Measurements from ENCODE around the gene COBL. TPM values are rescaled to one million over a fixed set of nuclear protein-coding genes. Genes with fewer than 3 reads are reported as not detected.

COBL gene
- total RNA-seq, 2 donors from 2014 or later: not detected

- ATAC-seq: no peak
- peaks cover 7 to 9% of the 10 kb centered on the region in 2 donors for H3K27me3 Mint-ChIP-seq
- no peak for DNase-seq (ENCODE audit: low spot score)
- H3K4me1 Mint-ChIP-seq (ENCODE audit: low read depth in 2 of 2): no peaks in the 10 kb centered on the region
- H3K27ac Mint-ChIP-seq: no peak overlapping the region
- H3K9me3 Mint-ChIP-seq: no peaks in the 10 kb centered on the region
- H3K36me3 Mint-ChIP-seq: no peaks in the 10 kb centered on the region
- no peak overlapping the region for H3K4me3 Mint-ChIP-seq
These were observed 280.9 kb downstream of the COBL start for GRCh38 chr7:51035716-51036115.

- ATAC-seq: no peak
- Mint-ChIP-seq H3K4me1 (ENCODE audit: low read depth in 2 of 2) (no peaks in the 10 kb centered on the region), H3K36me3 (no peaks in the 10 kb centered on the region), H3K4me3 (no peak overlapping the region), H3K27me3 (peaks cover 7 to 9% of the 10 kb centered on the region in 2 donors), H3K9me3 (no peaks in the 10 kb centered on the region), H3K27ac (no peak overlapping the region)
- no peak for DNase-seq (ENCODE audit: low spot score)
These were observed 281.9 kb downstream of the COBL start for GRCh38 chr7:51034521-51035264.

- DNase-seq (ENCODE audit: low spot score) (peak; percentile 53), ATAC-seq (peak in 1 of 2 donors; percentile 11)
- no peak overlapping the region for H3K4me3 Mint-ChIP-seq
- no peaks in the 10 kb centered on the region for H3K4me1 Mint-ChIP-seq (ENCODE audit: low read depth in 2 of 2)
- no peaks in the 10 kb centered on the region for H3K36me3 Mint-ChIP-seq
- no peaks in the 10 kb centered on the region for H3K9me3 Mint-ChIP-seq
- H3K27me3 Mint-ChIP-seq: peaks cover 7 to 9% of the 10 kb centered on the region in 2 donors
- H3K27ac Mint-ChIP-seq: no peak overlapping the region
These were observed 282.7 kb downstream of the COBL start for GRCh38 chr7:51033727-51034520.

- Mint-ChIP-seq H3K27me3 (peaks cover 5 to 6% of the 10 kb centered on the region in 2 donors), H3K27ac (no peak overlapping the region), H3K9me3 (no peaks in the 10 kb centered on the region), H3K4me1 (ENCODE audit: low read depth in 2 of 2) (no peaks in the 10 kb centered on the region), H3K4me3 (no peak overlapping the region), H3K36me3 (no peaks in the 10 kb centered on the region)
- DNase-seq (ENCODE audit: low spot score): no peak
- ATAC-seq: no peak
These were observed 284.7 kb downstream of the COBL start for GRCh38 chr7:51031791-51032515.

- Mint-ChIP-seq H3K27ac (no peak overlapping the region), H3K4me3 (no peak overlapping the region), H3K4me1 (ENCODE audit: low read depth in 2 of 2) (no peaks in the 10 kb centered on the region), H3K9me3 (no peaks in the 10 kb centered on the region), H3K36me3 (no peaks in the 10 kb centered on the region), H3K27me3 (peaks cover 0 to 2% of the 10 kb centered on the region in 2 donors)
- peak; percentile 59 for DNase-seq (ENCODE audit: low spot score)
- peak in 1 of 2 donors; percentile 5 for ATAC-seq
These were observed 285.4 kb downstream of the COBL start for GRCh38 chr7:51031216-51031615.

- peaks cover 0 to 2% of the 10 kb centered on the region in 2 donors for H3K27me3 Mint-ChIP-seq
- H3K4me3 Mint-ChIP-seq: no peak overlapping the region
- H3K36me3 Mint-ChIP-seq: no peaks in the 10 kb centered on the region
- DNase-seq (ENCODE audit: low spot score): peak; percentile 25
- H3K9me3 Mint-ChIP-seq: no peaks in the 10 kb centered on the region
- H3K27ac Mint-ChIP-seq: no peak overlapping the region
- no peak for ATAC-seq
- no peaks in the 10 kb centered on the region for H3K4me1 Mint-ChIP-seq (ENCODE audit: low read depth in 2 of 2)
These were observed 286.9 kb downstream of the COBL start for GRCh38 chr7:51029701-51030191.

- Mint-ChIP-seq H3K27me3 (peaks cover 0 to 2% of the 10 kb centered on the region in 2 donors), H3K9me3 (no peaks in the 10 kb centered on the region), H3K4me3 (no peak overlapping the region), H3K27ac (no peak overlapping the region), H3K36me3 (no peaks in the 10 kb centered on the region), H3K4me1 (ENCODE audit: low read depth in 2 of 2) (no peaks in the 10 kb centered on the region)
- DNase-seq (ENCODE audit: low spot score) (no peak), ATAC-seq (no peak)
These were observed 287.5 kb downstream of the COBL start for GRCh38 chr7:51029131-51029530.

GRCh38 chr7:51027935-51028830 is 288.4 kb downstream of the COBL start:
- Mint-ChIP-seq H3K4me1 (ENCODE audit: low read depth in 2 of 2) (no peaks in the 10 kb centered on the region), H3K27ac (no peak overlapping the region), H3K36me3 (no peaks in the 10 kb centered on the region), H3K27me3 (no peaks in the 10 kb centered on the region), H3K4me3 (no peak overlapping the region), H3K9me3 (no peaks in the 10 kb centered on the region)
- DNase-seq (ENCODE audit: low spot score) (no peak), ATAC-seq (peak in 1 of 2 donors; percentile 3)

GRCh38 chr7:51027106-51027934 is 289.3 kb downstream of the COBL start:
- H3K4me3 Mint-ChIP-seq: no peak overlapping the region
- no peak for DNase-seq (ENCODE audit: low spot score)
- peak in 1 of 2 donors; percentile 34 for ATAC-seq
- no peaks in the 10 kb centered on the region for H3K4me1 Mint-ChIP-seq (ENCODE audit: low read depth in 2 of 2)
- no peaks in the 10 kb centered on the region for H3K27me3 Mint-ChIP-seq
- no peaks in the 10 kb centered on the region for H3K36me3 Mint-ChIP-seq
- no peak overlapping the region for H3K27ac Mint-ChIP-seq
- H3K9me3 Mint-ChIP-seq: no peaks in the 10 kb centered on the region

- Mint-ChIP-seq H3K4me3 (no peak overlapping the region), H3K4me1 (ENCODE audit: low read depth in 2 of 2) (no peaks in the 10 kb centered on the region), H3K9me3 (no peaks in the 10 kb centered on the region), H3K27me3 (no peaks in the 10 kb centered on the region), H3K36me3 (no peaks in the 10 kb centered on the region), H3K27ac (no peak overlapping the region)
- no peak for DNase-seq (ENCODE audit: low spot score)
- ATAC-seq: no peak
These were observed 290.3 kb downstream of the COBL start for GRCh38 chr7:51026341-51026740.

- Mint-ChIP-seq H3K4me3 (no peak overlapping the region), H3K27ac (no peak overlapping the region), H3K27me3 (no peaks in the 10 kb centered on the region), H3K9me3 (no peaks in the 10 kb centered on the region), H3K4me1 (ENCODE audit: low read depth in 2 of 2) (no peaks in the 10 kb centered on the region), H3K36me3 (no peaks in the 10 kb centered on the region)
- DNase-seq (ENCODE audit: low spot score) (no peak), ATAC-seq (no peak)
These were observed 290.9 kb downstream of the COBL start for GRCh38 chr7:51025668-51026067.

- Mint-ChIP-seq H3K4me1 (ENCODE audit: low read depth in 2 of 2) (no peaks in the 10 kb centered on the region), H3K36me3 (no peaks in the 10 kb centered on the region), H3K9me3 (no peaks in the 10 kb centered on the region), H3K27me3 (no peaks in the 10 kb centered on the region), H3K27ac (no peak overlapping the region), H3K4me3 (no peak overlapping the region)
- DNase-seq (ENCODE audit: low spot score) (no peak), ATAC-seq (no peak)
These were observed 291.7 kb downstream of the COBL start for GRCh38 chr7:51024867-51025266.

Data from natural killer cell treated with Interleukin-12 subunit alpha and Interleukin-12 subunit beta and Interleukin-15 and Interleukin-18, amount 100 ng/mL, for 72 hours (primary cell).